Fibroblast of lung (primary cell): ENCODE data around the gene TTLL12. TPM values are rescaled to one million over a fixed set of nuclear protein-coding genes. Genes with fewer than 3 reads are reported as not detected.

Experiments used
- DNase-seq, 2 donors: peaks; one replicate each; pipeline versions ENCODE4 v3.0.0 to v3.0.0-alpha.2; 2010; ENCODE audit warnings: low read depth in 2 of 2
- H2AFZ ChIP-seq: 2 replicates; pipeline ENCODE4 v1.5.1; 2012; ENCODE audit warnings: low read length, control low read depth, inconsistent platforms
- H3K27ac ChIP-seq: 2 replicates; pipeline ENCODE4 v1.5.1; 2011; ENCODE audit warnings: low read length, control low read depth; ENCODE audit not compliant: insufficient read depth
- H3K27me3 ChIP-seq: 2 replicates; pipeline ENCODE4 v1.5.1; 2011; ENCODE audit warnings: mild to moderate bottlenecking, low read length; ENCODE audit not compliant: control insufficient read depth, insufficient read depth
- H3K36me3 ChIP-seq: 2 replicates; pipeline ENCODE4 v1.5.1; 2011; ENCODE audit warnings: low read length; ENCODE audit not compliant: control insufficient read depth, insufficient read depth
- H3K4me1 ChIP-seq: 2 replicates; pipeline ENCODE4 v1.5.1; 2011; ENCODE audit warnings: low read length; ENCODE audit not compliant: control insufficient read depth, insufficient read depth; ENCODE audit errors: extremely low read depth
- H3K4me2 ChIP-seq: 2 replicates; pipeline ENCODE4 v1.5.1; 2011; ENCODE audit warnings: low read length, control low read depth; ENCODE audit not compliant: insufficient read depth; ENCODE audit errors: extremely low read depth
- H3K4me3 ChIP-seq, 4 experiments: fragments of 200-600 bp in 1 of 4; sonication (generic) in 1 of 4; replicated peaks in 1 of 4; 2 replicates each; pipeline ENCODE4 v1.5.1; 2011 to 2016; ENCODE audit warnings: low read length in 4 of 4, low read depth in 3 of 4, mild to moderate bottlenecking in 3 of 4, control low read depth in 2 of 4, inconsistent platforms in 1 of 4, mixed read lengths in 1 of 4; ENCODE audit not compliant: insufficient read depth in 1 of 4; ENCODE audit errors: control extremely low read depth in 1 of 4
- H3K79me2 ChIP-seq: 2 replicates; pipeline ENCODE4 v1.5.1; 2012; ENCODE audit warnings: mild to moderate bottlenecking, low read length, inconsistent platforms; ENCODE audit not compliant: control insufficient read depth, insufficient read depth
- H3K9ac ChIP-seq: 2 replicates; pipeline ENCODE4 v1.5.1; 2011; ENCODE audit warnings: mild to moderate bottlenecking, low read length, control low read depth; ENCODE audit not compliant: insufficient read depth
- H3K9me3 ChIP-seq: 2 replicates; pipeline ENCODE4 v1.5.1; 2012; ENCODE audit warnings: low read depth, low read length; ENCODE audit not compliant: control insufficient read depth, insufficient read depth
- H4K20me1 ChIP-seq: 2 replicates; pipeline ENCODE4 v1.5.1; 2011; ENCODE audit warnings: low read length; ENCODE audit not compliant: control insufficient read depth, insufficient read depth; ENCODE audit errors: extremely low read depth
- EZH2 ChIP-seq: IDR thresholded peaks from 2 replicates; pipeline ENCODE4 v1.5.1; 2012; ENCODE audit warnings: low read length, control low read depth, mild to moderate bottlenecking; ENCODE audit errors: missing control alignments
- polyA plus RNA-seq, 2 donors: library from polyadenylated mRNA; depleted of rRNA in 1 of 2; stranded (reverse) in 1 of 2; unstranded in 1 of 2; fragments of >200 nt; gene quantifications; 2 replicates each; pipeline ENCODE4 v1.2.1, GENCODE V29; 2011 to 2012; ENCODE audit warnings: missing spikeins in 1 of 2
- total RNA-seq: library from RNA; depleted of rRNA; stranded (reverse); fragments of >200 nt; gene quantifications from 2 replicates; pipeline ENCODE4 v1.2.1, GENCODE V29; 2014
- TF ChIP-seq, protein P1 (sequence below), 2 donors: IDR thresholded peaks in 1 of 2; conservative IDR thresholded peaks in 1 of 2; 1 replicate in 1 of 2; 2 replicates in 1 of 2; pipeline ENCODE4 v1.5.1; 2011 to 2012; ENCODE audit warnings: low read length in 2 of 2, control low read depth in 1 of 2, inconsistent platforms in 1 of 2, low read depth in 1 of 2, mild to moderate bottlenecking in 1 of 2

Gene TTLL12
- total and polyA plus RNA-seq, 2 donors (not counting 1 experiment from before 2014, with no cell fraction given) = 6.0 to 14.7 TPM

DNA sequence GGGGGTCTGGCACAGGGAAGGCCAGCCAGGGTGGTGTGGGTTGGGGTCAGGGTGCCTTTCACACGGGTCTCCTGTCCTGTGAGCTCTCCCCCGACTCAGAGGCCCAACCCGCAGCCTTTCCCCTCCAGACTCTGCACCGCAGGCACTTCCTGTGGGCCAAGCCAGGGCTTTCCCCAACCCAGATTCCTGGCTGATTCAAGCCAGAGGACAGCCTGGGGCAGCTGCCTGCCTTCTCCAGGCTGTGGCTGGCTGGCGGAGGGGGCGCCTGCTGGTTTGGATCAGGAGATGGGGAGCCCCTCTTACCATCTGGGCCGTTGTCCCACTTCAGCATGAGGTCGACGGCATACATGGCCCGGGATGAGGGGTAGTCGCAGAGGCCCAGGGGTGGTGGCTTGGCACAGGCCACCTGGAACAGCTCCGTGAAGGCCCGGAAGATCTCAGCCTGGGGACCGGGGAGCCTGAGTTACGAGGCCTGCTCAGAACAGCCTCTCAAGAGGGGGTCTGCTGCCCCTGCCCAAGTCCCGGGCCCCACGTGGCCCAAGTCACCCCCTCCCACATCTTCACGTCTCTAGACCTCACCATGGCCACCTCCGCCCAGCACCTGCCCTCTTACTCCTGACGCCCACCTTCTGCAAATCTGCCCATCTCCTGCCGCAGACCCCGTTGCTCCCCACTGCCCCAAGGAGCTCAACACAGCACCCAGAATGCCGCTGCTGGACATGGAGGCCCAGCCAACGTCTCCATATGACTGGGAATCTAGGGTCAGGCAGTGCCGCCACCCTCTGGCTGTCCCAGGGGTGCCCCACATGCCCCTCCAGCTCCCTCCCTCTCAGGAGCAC is 18.2 kb downstream of the TTLL12 start:
- Histone ChIP-seq H3K9me3 (no peaks in the 10 kb centered on the region), H3K36me3 (peaks cover 12% of the 10 kb centered on the region), H4K20me1 (no peaks in the 10 kb centered on the region), H3K4me2 (no peak overlapping the region), H3K27ac (no peak overlapping the region), H3K4me1 (peaks cover under 1% of the 10 kb centered on the region), H3K79me2 (no peaks in the 10 kb centered on the region), H3K27me3 (no peaks in the 10 kb centered on the region), H3K4me3 (no peak overlapping the region), H2AFZ (no peak overlapping the region), H3K9ac (no peak overlapping the region)
- TF ChIP-seq, protein P1, sequence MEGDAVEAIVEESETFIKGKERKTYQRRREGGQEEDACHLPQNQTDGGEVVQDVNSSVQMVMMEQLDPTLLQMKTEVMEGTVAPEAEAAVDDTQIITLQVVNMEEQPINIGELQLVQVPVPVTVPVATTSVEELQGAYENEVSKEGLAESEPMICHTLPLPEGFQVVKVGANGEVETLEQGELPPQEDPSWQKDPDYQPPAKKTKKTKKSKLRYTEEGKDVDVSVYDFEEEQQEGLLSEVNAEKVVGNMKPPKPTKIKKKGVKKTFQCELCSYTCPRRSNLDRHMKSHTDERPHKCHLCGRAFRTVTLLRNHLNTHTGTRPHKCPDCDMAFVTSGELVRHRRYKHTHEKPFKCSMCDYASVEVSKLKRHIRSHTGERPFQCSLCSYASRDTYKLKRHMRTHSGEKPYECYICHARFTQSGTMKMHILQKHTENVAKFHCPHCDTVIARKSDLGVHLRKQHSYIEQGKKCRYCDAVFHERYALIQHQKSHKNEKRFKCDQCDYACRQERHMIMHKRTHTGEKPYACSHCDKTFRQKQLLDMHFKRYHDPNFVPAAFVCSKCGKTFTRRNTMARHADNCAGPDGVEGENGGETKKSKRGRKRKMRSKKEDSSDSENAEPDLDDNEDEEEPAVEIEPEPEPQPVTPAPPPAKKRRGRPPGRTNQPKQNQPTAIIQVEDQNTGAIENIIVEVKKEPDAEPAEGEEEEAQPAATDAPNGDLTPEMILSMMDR (conservative IDR thresholded peaks at IDR 0.05 in 1 of 2, IDR thresholded peaks at IDR 0.05 in 1 of 2; ENCODE audit: low read depth in 1 of 2, low read length in 2 of 2) = no peak
- no peak for TF ChIP-seq EZH2
- peak in 1 of 2 donors; percentile 45 for DNase-seq

DNA sequence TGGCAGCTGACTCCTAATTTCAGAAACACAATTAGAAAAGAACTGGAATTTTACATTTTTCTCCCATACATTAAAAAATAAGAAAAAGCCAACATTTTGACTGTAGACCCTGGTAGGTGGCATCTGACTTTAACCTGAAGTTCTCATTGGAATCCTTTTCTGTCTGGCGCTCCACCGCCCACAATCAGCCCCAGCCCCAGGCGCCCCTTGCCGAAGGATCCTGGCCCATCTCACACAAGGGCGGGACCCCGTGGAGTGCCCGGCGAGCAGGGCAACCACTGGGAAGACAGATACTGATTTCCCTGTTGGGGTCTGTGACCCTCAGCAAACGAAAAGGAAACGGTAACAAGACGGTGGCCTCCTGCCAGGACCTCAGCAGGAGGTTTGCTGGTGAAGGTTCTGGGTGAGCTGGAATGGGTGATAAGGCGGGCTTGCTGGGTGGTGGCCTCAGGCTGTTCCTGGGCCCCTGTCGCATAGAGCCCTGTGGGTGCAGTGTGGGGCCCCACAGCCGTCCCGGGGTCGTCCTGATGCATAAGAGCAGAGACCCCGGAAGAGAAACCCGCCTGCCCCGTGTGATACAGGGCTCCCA is 19.8 kb downstream of the TTLL12 start:
- H3K79me2 ChIP-seq = no peaks in the 10 kb centered on the region
- no peak overlapping the region for H3K4me2 ChIP-seq
- peaks cover 11% of the 10 kb centered on the region for H3K4me1 ChIP-seq
- H3K9me3 ChIP-seq = no peaks in the 10 kb centered on the region
- no peak for DNase-seq
- H3K36me3 ChIP-seq = peaks cover 9% of the 10 kb centered on the region
- H3K27ac ChIP-seq = no peak overlapping the region
- no peak overlapping the region for H3K4me3 ChIP-seq
- no peak overlapping the region for H2AFZ ChIP-seq
- no peaks in the 10 kb centered on the region for H3K27me3 ChIP-seq
- TF ChIP-seq EZH2 = no peak
- TF ChIP-seq, protein P1 (conservative IDR thresholded peaks at IDR 0.05 in 1 of 2, IDR thresholded peaks at IDR 0.05 in 1 of 2; ENCODE audit: low read depth in 1 of 2, low read length in 2 of 2) = no peak
- H4K20me1 ChIP-seq = no peaks in the 10 kb centered on the region
- no peak overlapping the region for H3K9ac ChIP-seq

DNA sequence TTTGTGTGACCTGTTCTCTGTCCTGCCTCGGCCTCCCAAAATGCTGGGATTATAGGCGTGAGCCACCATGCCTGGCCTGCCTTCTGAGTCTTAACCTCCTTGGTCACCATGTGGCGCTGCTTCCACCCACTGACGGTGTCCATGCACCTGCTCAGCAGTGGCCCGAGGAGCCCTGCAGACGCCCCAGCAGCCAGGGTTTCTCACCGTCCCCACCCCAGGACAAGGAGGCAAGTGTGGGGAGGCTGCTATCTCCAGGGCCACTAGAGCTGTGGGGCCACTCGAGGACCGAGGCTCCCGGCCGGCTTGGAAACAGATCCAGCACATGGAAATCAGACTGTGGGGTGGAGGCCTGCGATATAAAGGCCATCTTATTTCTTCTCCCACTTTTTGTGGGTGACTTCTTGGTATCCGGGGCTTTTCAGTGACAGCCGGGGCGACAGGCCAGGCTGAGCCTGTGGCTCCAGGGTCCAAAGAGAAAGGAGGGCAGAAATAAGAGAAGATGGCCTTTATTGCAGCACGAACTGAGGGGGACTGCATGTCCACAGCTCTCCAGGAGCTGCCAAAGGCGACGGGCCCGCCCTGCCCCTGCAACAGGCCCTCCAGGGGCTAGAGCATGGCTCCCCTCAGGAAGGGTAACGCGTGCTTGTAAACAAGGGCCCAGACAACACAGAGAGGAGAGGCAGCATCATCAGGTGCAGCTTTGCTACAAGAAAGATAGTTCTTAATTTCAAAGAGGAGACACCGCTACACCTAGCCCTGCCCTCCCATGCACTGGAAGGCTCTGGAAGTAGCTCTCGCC is 20.6 kb downstream of the TTLL12 start:
- Histone ChIP-seq H3K79me2 (no peaks in the 10 kb centered on the region), H3K4me1 (peaks cover 11% of the 10 kb centered on the region), H3K9ac (no peak overlapping the region), H3K9me3 (no peaks in the 10 kb centered on the region), H3K27ac (no peak overlapping the region), H2AFZ (no peak overlapping the region), H3K36me3 (peaks cover 6% of the 10 kb centered on the region), H3K4me2 (no peak overlapping the region), H3K4me3 (no peak overlapping the region), H3K27me3 (no peaks in the 10 kb centered on the region), H4K20me1 (no peaks in the 10 kb centered on the region)
- TF ChIP-seq, protein P1 (conservative IDR thresholded peaks at IDR 0.05 in 1 of 2, IDR thresholded peaks at IDR 0.05 in 1 of 2; ENCODE audit: low read depth in 1 of 2, low read length in 2 of 2) = no peak
- TF ChIP-seq EZH2 = no peak
- no peak for DNase-seq
